GM21447 (cell line): ENCODE measurements around the gene C7orf57.

Experiments
- ATAC-seq: cut with Tn5 transposase; IDR thresholded peaks from one replicate; pipeline ENCODE4 v1.9.1; 2021; ENCODE audit not compliant: unreplicated experiment

C7orf57 gene

GRCh38 chr7:48083114-48083830 lies 47.9 kb downstream of the C7orf57 start:
- no peak for ATAC-seq

DNA sequence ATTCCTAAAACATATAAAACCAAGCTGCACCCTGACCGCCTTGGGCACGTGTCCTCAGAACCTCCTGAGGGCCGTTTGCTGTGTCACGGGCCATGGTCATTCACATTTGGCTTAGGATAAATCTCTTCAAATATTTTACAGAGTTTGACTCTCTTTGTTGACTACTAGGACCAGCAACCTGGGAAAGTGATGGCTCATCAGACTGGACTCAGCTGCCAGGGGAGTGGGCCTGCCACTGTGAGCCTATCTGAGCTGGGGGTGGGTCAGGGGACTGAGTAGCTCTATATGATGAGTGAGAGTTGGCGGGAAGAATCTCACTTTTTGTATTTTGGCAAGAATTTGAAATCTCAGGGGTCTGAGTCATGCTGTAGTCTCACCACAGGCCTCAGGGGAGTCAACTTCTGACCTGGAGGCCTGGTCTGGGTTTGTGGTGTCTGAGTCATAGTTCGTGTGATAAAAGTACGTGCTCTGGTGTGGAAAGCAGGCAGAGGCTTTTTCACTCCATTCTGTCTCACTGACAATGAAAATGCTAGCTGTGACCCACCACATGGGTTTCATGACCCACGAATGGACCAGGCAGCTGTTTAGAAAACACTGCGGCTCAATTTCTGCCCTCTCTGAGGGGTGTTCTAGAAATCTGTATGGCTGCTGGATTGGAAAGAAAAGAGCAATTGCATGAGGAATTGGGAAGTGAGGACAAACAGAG lies 49.5 kb downstream of the C7orf57 start:
- ATAC-seq, result peak; percentile 51

DNA sequence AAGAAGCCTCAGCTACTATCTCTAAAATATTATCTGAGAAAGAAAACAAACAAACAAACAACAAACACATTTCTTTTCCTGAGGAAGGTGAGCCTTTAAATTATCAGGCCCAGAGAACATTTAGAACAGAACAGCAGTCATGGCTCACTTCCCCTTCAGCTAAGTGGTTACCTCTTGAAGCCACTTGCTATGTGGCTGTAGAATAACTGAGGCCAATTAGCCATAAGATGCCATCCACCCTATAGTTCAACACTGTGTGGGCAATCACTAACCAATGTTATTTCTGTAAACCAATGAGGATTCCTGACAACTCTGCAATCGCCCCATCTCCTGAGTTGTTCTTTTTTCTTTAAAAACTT lies 50.1 kb downstream of the C7orf57 start:
- ATAC-seq, result no peak

DNA sequence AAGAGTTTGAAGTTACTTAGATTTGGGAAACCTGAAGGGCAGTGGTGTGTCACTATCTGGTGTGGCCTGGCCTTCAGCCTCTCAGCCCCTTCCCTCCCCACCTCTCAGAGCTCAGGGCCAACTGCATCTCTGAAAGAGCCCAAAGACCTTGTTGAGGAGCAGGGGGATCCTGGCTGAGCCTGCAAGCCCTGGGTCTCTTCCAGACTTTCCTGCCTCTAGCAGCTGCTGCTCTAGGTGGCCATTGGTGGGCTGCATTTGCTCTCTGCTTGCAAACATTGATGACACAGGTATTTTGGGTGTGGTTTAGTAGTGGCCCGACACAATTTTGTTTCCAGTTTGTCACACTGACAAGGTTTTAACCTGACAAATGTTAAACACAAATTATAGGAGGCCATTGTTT lies 50.6 kb downstream of the C7orf57 start:
- no peak for ATAC-seq

DNA sequence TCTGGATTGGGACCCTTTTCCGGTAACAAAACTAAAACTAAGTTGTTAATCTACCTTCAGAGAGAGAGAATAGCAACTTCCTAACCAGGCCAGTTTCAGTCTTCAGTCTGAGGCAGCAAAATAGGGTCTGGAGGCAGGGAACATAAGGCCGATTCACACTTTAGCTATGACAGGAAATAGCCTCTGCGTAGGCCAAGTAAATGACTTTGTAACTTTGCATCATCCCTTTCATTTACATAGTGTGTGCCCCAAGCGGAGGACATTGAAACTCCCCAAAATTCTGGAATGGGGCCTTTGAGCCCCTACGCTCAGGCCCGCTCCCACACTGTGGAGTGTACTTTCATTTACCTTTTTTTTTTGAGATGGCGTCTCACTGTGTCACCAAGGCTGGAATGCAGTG lies 52.0 kb downstream of the C7orf57 start:
- peak; percentile 22 for ATAC-seq

DNA sequence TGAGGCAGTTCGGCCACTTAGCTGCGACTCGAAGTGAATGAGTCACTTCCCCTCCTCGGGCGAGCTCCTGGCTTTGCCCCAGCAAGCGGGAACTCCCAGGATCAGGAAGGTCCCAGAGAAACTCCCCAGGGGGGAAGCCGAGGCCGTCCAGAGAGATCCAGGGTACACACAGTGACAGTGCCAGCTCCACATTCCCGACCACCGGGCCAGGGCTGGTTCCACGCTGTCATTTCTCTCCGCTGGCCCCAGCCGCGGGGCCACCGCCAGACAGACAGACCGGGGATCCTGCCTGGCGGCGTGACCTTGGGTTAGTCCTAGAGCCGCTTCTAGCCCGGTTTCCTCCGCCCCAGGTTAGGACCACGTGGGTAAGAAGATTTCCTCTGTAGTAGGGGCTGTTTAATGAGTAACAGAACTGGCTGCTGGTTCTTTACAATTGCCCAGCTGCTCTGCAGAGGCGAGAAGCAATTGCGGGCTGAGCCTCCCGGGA lies 53.3 kb downstream of the C7orf57 start:
- ATAC-seq, result peak; percentile 56

DNA sequence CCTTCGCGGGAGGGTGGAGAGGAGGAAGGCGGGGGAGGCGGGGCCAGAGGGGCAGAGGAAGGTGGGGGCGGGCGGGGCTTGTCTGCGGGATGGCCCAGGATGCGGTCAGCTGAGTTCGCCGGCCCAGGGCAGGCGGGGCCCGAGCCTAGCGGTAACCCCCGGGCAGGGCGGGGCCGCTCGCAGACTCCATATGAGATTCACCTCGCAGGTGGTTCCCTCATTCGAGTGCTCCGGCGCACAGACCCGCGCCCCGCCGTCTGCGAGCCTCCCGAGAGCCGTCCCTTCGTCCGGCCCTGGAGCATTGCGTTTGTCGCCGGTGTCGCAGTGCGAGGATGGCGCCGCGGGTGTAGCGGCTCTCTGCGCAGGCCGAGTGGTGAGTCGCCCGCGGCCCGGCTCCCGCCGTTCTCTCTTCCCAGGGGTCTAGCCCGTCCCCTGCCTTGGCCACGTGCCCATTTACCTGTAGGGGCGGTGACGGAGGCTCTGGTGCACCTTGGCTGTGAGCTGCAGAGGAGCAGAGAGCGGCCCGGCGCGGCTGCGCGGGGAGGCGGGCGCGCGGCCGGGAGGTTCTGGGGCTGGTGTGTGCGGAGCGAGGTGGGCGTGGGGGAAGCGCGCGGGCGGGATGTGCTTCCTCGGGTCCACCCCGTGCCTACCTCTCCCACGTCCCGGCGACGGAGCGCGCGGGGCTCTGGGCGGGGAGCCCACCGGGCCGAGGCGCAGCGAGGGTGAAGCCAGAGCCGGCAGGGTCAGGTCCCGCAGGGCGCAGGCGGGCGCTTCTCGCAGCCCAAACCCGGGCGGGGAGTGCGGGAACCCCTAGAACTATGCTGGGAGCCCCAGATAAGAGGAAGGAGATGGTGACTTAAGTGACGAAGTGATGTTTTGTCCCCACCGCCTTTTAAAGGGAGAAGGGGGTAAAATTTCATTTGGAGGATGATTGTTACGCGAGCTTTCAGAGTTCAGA lies 54.0 kb downstream of the C7orf57 start, which contains the start of gene UPP1:
Gene UPP1 (plus strand): TSS at position 220 of the 958 bp plus-strand sequence. CDS start 5,519 bp downstream, outside the sequence.
- peak; percentile 50 for ATAC-seq

- ATAC-seq, result no peak
These were observed 54.9 kb downstream of the C7orf57 start for GRCh38 chr7:48090095-48090805.

- ATAC-seq, result no peak
These were observed 56.4 kb downstream of the C7orf57 start for GRCh38 chr7:48091506-48092433.

DNA sequence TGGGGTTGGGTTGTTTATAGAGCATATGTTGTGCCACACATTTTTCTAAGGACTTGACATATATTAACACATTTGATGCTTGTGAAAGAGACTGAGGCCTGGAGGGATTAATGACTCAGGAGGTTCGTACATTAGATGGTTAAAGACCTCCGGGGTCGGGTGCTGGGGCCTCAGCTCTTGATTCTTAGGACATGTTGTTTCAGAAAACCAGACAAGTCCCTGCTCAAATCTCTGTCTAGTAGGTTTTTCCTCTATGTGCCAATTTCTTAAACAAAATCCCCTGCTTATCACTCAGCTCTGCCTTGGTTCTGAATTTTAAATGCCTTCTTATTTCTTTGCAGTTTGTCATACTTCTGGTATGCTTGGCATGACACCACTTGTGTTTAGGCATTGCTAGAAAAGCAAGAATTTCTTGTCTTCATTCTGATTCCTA lies 59.5 kb downstream of the C7orf57 start:
- no peak for ATAC-seq

GRCh38 chr7:48096273-48096672 lies 60.9 kb downstream of the C7orf57 start:
- no peak for ATAC-seq

GRCh38 chr7:48097521-48098231 lies 62.3 kb downstream of the C7orf57 start:
- ATAC-seq, result no peak

DNA sequence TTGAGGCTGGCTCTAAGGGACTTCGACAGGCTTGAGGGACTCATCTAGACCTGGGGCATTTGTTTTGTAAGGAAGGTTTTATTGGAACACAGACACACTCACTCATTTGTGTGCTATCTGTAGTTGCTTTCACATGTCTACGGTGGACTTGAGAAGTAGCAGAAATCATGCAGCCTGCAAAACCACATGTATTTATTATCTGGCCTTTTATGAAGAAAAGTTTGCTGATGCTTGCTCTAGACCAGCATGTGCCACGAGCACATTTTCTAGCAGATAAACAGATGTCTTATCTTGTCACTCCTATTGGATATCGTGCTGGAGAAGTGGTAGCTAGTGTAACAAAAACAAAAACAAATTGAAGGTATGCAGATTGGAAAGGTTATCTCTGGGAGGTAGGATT lies 63.5 kb downstream of the C7orf57 start:
- ATAC-seq, result no peak

GRCh38 chr7:48099781-48100180 lies 64.4 kb downstream of the C7orf57 start:
- no peak for ATAC-seq

DNA sequence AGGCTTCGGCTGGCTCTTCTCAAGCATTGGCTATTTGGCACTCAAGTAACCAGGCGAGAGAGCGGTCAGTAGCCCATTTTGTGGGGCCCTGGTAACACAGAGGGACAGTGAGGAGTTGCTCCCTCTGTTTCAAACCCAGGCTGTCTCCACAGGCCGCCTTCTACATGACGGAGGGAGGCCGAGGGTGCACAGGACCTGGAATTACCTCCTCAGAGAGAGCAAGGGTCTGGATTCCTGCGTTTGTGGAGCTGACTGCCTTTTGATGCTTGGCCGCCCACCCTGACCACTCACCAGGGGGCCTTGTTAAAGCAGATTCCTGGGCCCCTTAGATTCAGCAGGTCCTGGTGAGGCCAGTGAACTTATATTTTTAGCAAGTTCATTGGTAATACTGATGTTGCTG lies 66.0 kb downstream of the C7orf57 start:
- no peak for ATAC-seq

DNA sequence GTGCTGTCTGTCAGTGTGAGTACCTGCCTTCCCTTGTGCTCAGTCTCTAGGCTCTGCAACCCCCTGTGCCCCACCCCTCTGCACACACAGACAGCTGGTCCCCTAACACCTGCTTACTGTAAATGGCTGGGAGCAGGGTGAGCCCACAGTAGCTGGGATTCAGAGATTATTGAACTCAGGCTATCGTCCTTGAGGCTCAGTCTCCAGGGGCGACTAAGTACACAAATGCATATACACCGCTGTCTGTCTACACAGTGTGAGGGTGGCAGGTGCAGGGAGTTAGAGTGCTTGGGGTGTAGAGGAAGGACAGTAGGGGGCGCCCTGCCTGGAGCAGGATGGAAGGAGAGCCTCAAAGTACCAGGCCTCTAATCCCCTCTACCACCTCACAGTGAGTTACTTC lies 66.6 kb downstream of the C7orf57 start:
- no peak for ATAC-seq

GRCh38 chr7:48102530-48102929 lies 67.2 kb downstream of the C7orf57 start:
- no peak for ATAC-seq

- ATAC-seq, result no peak
These were observed 69.7 kb downstream of the C7orf57 start for GRCh38 chr7:48105045-48105444.
